ENCODE results near the gene BANP.
"Not testable (repeated sequence)": the region's sequence is repeated elsewhere in the genome, so short reads cannot be mapped to it uniquely, and the experiment has no call there.

- TF ChIP-seq, protein P1, sequence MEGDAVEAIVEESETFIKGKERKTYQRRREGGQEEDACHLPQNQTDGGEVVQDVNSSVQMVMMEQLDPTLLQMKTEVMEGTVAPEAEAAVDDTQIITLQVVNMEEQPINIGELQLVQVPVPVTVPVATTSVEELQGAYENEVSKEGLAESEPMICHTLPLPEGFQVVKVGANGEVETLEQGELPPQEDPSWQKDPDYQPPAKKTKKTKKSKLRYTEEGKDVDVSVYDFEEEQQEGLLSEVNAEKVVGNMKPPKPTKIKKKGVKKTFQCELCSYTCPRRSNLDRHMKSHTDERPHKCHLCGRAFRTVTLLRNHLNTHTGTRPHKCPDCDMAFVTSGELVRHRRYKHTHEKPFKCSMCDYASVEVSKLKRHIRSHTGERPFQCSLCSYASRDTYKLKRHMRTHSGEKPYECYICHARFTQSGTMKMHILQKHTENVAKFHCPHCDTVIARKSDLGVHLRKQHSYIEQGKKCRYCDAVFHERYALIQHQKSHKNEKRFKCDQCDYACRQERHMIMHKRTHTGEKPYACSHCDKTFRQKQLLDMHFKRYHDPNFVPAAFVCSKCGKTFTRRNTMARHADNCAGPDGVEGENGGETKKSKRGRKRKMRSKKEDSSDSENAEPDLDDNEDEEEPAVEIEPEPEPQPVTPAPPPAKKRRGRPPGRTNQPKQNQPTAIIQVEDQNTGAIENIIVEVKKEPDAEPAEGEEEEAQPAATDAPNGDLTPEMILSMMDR (IDR thresholded peaks at IDR 0.05), result not testable (repeated sequence)
- TF ChIP-seq POLR2A (IDR thresholded peaks at IDR 0.05), result not testable (repeated sequence)
Observed at GRCh38 chr16:88018382-88018781, 67.1 kb downstream of the BANP start.
